ENCODE results near the gene ENKD1. TPM values are rescaled to one million over a fixed set of nuclear protein-coding genes. Genes with fewer than 3 reads are reported as not detected.

Gene ENKD1
- total and polyA plus RNA-seq, 2 experiments from 2014 or later = 10.2 to 16.0 TPM

- WGBS (ENCODE audit: low lambda C conversion rate, missing lambda C conversion rate) = 60% methylated on average over 4 of the region's 4 CpGs
- Histone ChIP-seq H3K4me3 (no peak overlapping the region), H3K27me3 (no peaks in the 10 kb centered on the region), H3K4me2 (no peak overlapping the region), H3K27ac (no peak overlapping the region), H3K9me3 (ENCODE audit: low read depth) (no peaks in the 10 kb centered on the region), H3K79me2 (no peaks in the 10 kb centered on the region), H3K9me2 (replicated peaks; ENCODE audit: insufficient read depth) (no peaks in the 10 kb centered on the region), H4K20me1 (ENCODE audit: insufficient read depth, poor library complexity, severe bottlenecking) (no peaks in the 10 kb centered on the region), H3K36me3 (replicated peaks; ENCODE audit: insufficient read depth, low read depth) (no peaks in the 10 kb centered on the region), H2AFZ (no peak overlapping the region), H3K4me1 (ENCODE audit: insufficient read depth) (peaks cover 12% of the 10 kb centered on the region)
- no peak for DNase-seq (ENCODE audit: low spot score)
- TF ChIP-seq CTCF (IDR thresholded peaks at IDR 0.05; ENCODE audit: poor library complexity) = no peak
- TF ChIP-seq EZH2phosphoT487 (IDR thresholded peaks at IDR 0.05; ENCODE audit: low read depth, severe bottlenecking, unreplicated experiment) = no peak
- no peak for TF ChIP-seq EZH2 (IDR thresholded peaks at IDR 0.05; ENCODE audit: borderline replicate concordance)
Measured at GRCh38 chr16:67672306-67672705, 5.8 kb upstream of the ENKD1 start.

GRCh38 chr16:67669499-67670101 lies 3.0 kb upstream of the ENKD1 start:
- TF ChIP-seq EZH2phosphoT487 (IDR thresholded peaks at IDR 0.05; ENCODE audit: low read depth, severe bottlenecking, unreplicated experiment) (no peak), EZH2 (IDR thresholded peaks at IDR 0.05; ENCODE audit: borderline replicate concordance) (no peak)
- Histone ChIP-seq H4K20me1 (ENCODE audit: insufficient read depth, poor library complexity, severe bottlenecking) (no peaks in the 10 kb centered on the region), H3K36me3 (replicated peaks; ENCODE audit: insufficient read depth, low read depth) (no peaks in the 10 kb centered on the region), H3K9me2 (replicated peaks; ENCODE audit: insufficient read depth) (no peaks in the 10 kb centered on the region), H3K4me1 (ENCODE audit: insufficient read depth) (peaks cover 22% of the 10 kb centered on the region), H3K4me2 (no peak overlapping the region), H3K9me3 (ENCODE audit: low read depth) (no peaks in the 10 kb centered on the region), H3K4me3 (no peak overlapping the region), H3K27ac (no peak overlapping the region), H3K27me3 (no peaks in the 10 kb centered on the region), H2AFZ (no peak overlapping the region), H3K79me2 (no peaks in the 10 kb centered on the region)
- 94% methylated on average over 10 of the region's 10 CpGs for WGBS (ENCODE audit: low lambda C conversion rate, missing lambda C conversion rate)
- no peak for DNase-seq (ENCODE audit: low spot score)

- TF ChIP-seq EZH2phosphoT487 (IDR thresholded peaks at IDR 0.05; ENCODE audit: low read depth, severe bottlenecking, unreplicated experiment) = no peak
- TF ChIP-seq CTCF (IDR thresholded peaks at IDR 0.05; ENCODE audit: poor library complexity) = no peak
- DNase-seq (ENCODE audit: low spot score) = no peak
- Histone ChIP-seq H3K4me3 (no peak overlapping the region), H3K27ac (no peak overlapping the region), H3K27me3 (no peaks in the 10 kb centered on the region), H2AFZ (no peak overlapping the region), H3K9me2 (replicated peaks; ENCODE audit: insufficient read depth) (no peaks in the 10 kb centered on the region), H3K79me2 (no peaks in the 10 kb centered on the region), H3K4me1 (ENCODE audit: insufficient read depth) (peaks cover 16% of the 10 kb centered on the region), H3K4me2 (no peak overlapping the region), H4K20me1 (ENCODE audit: insufficient read depth, poor library complexity, severe bottlenecking) (no peaks in the 10 kb centered on the region), H3K9me3 (ENCODE audit: low read depth) (no peaks in the 10 kb centered on the region), H3K36me3 (replicated peaks; ENCODE audit: insufficient read depth, low read depth) (no peaks in the 10 kb centered on the region)
- WGBS (ENCODE audit: low lambda C conversion rate, missing lambda C conversion rate) = 98% methylated on average over 6 of the region's 6 CpGs
Measured at GRCh38 chr16:67668495-67669157, 2.1 kb upstream of the ENKD1 start.

- peak overlapping the region; percentile 94 for H3K4me2 ChIP-seq
- H2AFZ ChIP-seq = no peak overlapping the region
- peak overlapping the region; percentile 64 for H3K27ac ChIP-seq
- H3K36me3 ChIP-seq (replicated peaks; ENCODE audit: insufficient read depth, low read depth) = no peaks in the 10 kb centered on the region
- H3K4me3 ChIP-seq = no peak overlapping the region
- H3K9me3 ChIP-seq (ENCODE audit: low read depth) = no peaks in the 10 kb centered on the region
- peaks cover 14% of the 10 kb centered on the region for H3K4me1 ChIP-seq (ENCODE audit: insufficient read depth)
- H3K79me2 ChIP-seq = no peaks in the 10 kb centered on the region
- TF ChIP-seq CTCF (IDR thresholded peaks at IDR 0.05; ENCODE audit: poor library complexity) (peak; percentile 74), EZH2phosphoT487 (IDR thresholded peaks at IDR 0.05; ENCODE audit: low read depth, severe bottlenecking, unreplicated experiment) (no peak)
- DNase-seq (ENCODE audit: low spot score) = peak; percentile 93
- H4K20me1 ChIP-seq (ENCODE audit: insufficient read depth, poor library complexity, severe bottlenecking) = no peaks in the 10 kb centered on the region
- H3K27me3 ChIP-seq = no peaks in the 10 kb centered on the region
- 36% methylated on average over 18 of the region's 18 CpGs for WGBS (ENCODE audit: low lambda C conversion rate, missing lambda C conversion rate)
- no peaks in the 10 kb centered on the region for H3K9me2 ChIP-seq (replicated peaks; ENCODE audit: insufficient read depth)
Measured at GRCh38 chr16:67667817-67668494, 1.4 kb upstream of the ENKD1 start.
